Spleen (tissue), 7 donors: Measurements from ENCODE around the gene PPP1R16B.

Experiments
- POLR2A ChIP-seq, 3 donors: fragments of 450-650 bp; IDR thresholded peaks; one replicate each; pipeline ENCODE4 v1.5.1; 2017; ENCODE audit warnings: antibody characterized with exemption in 3 of 3, mild to moderate bottlenecking in 1 of 3
- POLR2AphosphoS5 ChIP-seq, 3 donors: sonication (generic); formaldehyde crosslinking; IDR thresholded peaks; one replicate each; pipeline ENCODE4 v1.5.1; 2017; ENCODE audit warnings: antibody characterized with exemption in 3 of 3
- TF ChIP-seq, protein P1 (sequence below), 11 experiments: fragments of 200-600 bp in 7 of 11; fragments of 450-650 bp in 4 of 11; sonication (generic) in 4 of 11; IDR thresholded peaks in 8 of 11; conservative IDR thresholded peaks in 3 of 11; 1 replicate in 7 of 11; 2 replicates in 4 of 11; pipeline versions ENCODE4 v1.4.0 to v1.8.0; 2016 to 2021; ENCODE audit warnings: antibody characterized with exemption in 11 of 11, inconsistent platforms in 4 of 11, mild to moderate bottlenecking in 1 of 11
- donor health status: DM: no; HTN: no; CAD: no; lungs with moderate emphysema.
- donor health status: DM: no; HTN: no; CAD: no.
- donor health status: DM: no; HTN: no; CAD: no.

DNA sequence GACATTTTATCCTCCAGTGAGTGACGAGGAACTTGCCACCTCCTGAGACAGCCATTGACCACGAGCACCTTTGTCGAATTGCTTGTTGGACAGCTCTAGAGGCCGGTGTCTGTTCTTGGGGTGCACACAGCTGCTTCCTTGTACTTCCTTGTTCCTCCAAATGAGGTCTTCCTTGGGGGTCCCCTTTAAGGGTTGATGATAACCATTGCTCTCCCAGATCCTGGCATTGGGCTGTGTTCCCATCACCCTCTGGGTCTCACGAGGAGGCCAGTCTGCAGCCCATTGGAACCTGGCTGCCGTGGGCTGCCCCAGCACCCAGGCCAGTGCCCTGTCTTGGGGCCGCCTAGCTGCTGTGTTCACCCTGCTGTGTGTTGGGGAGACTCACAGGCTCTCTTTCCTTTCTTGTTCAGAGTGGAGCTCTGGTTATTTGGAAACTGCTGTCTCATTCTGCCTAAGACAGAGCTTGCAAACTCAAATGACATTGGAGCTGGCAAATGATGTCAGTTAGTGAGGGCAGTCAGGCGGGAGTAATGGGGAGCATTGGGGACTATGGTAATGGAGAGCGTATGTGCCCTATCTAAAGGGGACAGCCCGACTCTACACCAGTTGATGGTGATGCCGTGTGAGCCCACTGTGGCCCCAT is 25.7 kb downstream of the PPP1R16B start:
- TF ChIP-seq POLR2A (IDR thresholded peaks at IDR 0.05) (no peak), POLR2AphosphoS5 (IDR thresholded peaks at IDR 0.05) (peak in 1 of 3 donors; percentile 24)
- TF ChIP-seq, protein P1, sequence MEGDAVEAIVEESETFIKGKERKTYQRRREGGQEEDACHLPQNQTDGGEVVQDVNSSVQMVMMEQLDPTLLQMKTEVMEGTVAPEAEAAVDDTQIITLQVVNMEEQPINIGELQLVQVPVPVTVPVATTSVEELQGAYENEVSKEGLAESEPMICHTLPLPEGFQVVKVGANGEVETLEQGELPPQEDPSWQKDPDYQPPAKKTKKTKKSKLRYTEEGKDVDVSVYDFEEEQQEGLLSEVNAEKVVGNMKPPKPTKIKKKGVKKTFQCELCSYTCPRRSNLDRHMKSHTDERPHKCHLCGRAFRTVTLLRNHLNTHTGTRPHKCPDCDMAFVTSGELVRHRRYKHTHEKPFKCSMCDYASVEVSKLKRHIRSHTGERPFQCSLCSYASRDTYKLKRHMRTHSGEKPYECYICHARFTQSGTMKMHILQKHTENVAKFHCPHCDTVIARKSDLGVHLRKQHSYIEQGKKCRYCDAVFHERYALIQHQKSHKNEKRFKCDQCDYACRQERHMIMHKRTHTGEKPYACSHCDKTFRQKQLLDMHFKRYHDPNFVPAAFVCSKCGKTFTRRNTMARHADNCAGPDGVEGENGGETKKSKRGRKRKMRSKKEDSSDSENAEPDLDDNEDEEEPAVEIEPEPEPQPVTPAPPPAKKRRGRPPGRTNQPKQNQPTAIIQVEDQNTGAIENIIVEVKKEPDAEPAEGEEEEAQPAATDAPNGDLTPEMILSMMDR (IDR thresholded peaks at IDR 0.05 in 8 of 11, conservative IDR thresholded peaks at IDR 0.05 in 3 of 11), result no peak
